NCI-H2196 (cell line): ENCODE measurements around the gene GRM8.
A peak's percentile ranks its signal among the peaks of the same experiment; 100 is the strongest.

Experiments
- DNase-seq: peaks from one replicate; lab custom pipeline; 2025; ENCODE audit not compliant: unreplicated experiment; lab: John Stamatoyannopoulos, UW

GRM8 gene

GRCh38 chr7:127231415-127231814, 21.3 kb downstream of the GRM8 start:
- no peak for DNase-seq

GRCh38 chr7:127230192-127230925, 22.4 kb downstream of the GRM8 start:
- DNase-seq: no peak

GRCh38 chr7:127226685-127227374, 25.9 kb downstream of the GRM8 start:
- DNase-seq: no peak

GRCh38 chr7:127221731-127222130, 31.0 kb downstream of the GRM8 start:
- no peak for DNase-seq

GRCh38 chr7:127214956-127215718, 37.6 kb downstream of the GRM8 start:
- no peak for DNase-seq

- no peak for DNase-seq
Measured at GRCh38 chr7:127209886-127210285, 42.9 kb downstream of the GRM8 start.

- DNase-seq: no peak
Measured at GRCh38 chr7:127208860-127209259, 43.9 kb downstream of the GRM8 start.

- DNase-seq: no peak
Measured at GRCh38 chr7:127208351-127208750, 44.4 kb downstream of the GRM8 start.

GRCh38 chr7:127207806-127208205, 44.9 kb downstream of the GRM8 start:
- DNase-seq: no peak

GRCh38 chr7:127207230-127207629, 45.5 kb downstream of the GRM8 start:
- no peak for DNase-seq

GRCh38 chr7:127194571-127194970, 58.2 kb downstream of the GRM8 start:
- no peak for DNase-seq

- DNase-seq: peak; percentile 93
Measured at GRCh38 chr7:127189886-127190285, 62.9 kb downstream of the GRM8 start.

GRCh38 chr7:127189074-127189473, 63.7 kb downstream of the GRM8 start:
- peak; percentile 79 for DNase-seq

- no peak for DNase-seq
Measured at GRCh38 chr7:127187740-127188139, 65.0 kb downstream of the GRM8 start.

GRCh38 chr7:127186686-127187085, 66.1 kb downstream of the GRM8 start:
- DNase-seq: no peak

GRCh38 chr7:127177156-127177555, 75.6 kb downstream of the GRM8 start:
- no peak for DNase-seq

- DNase-seq: no peak
Measured at GRCh38 chr7:127162366-127162765, 90.4 kb downstream of the GRM8 start.

- DNase-seq: no peak
Measured at GRCh38 chr7:127158659-127159058, 94.1 kb downstream of the GRM8 start.

GRCh38 chr7:127154958-127155357, 97.8 kb downstream of the GRM8 start:
- DNase-seq: no peak

GRCh38 chr7:127154101-127154500, 98.6 kb downstream of the GRM8 start:
- DNase-seq: no peak

GRCh38 chr7:127153315-127153714, 99.4 kb downstream of the GRM8 start:
- no peak for DNase-seq

- no peak for DNase-seq
Measured at GRCh38 chr7:127152423-127152822, 100.3 kb downstream of the GRM8 start.
